Cerebellar nuclear complex (tissue), 1 donor: ENCODE measurements around the gene PARD3B.

Experiments
- DNase-seq, 2 experiments: peaks; one replicate each; lab custom pipeline; 2025; lab: John Stamatoyannopoulos, UW

PARD3B gene

DNA sequence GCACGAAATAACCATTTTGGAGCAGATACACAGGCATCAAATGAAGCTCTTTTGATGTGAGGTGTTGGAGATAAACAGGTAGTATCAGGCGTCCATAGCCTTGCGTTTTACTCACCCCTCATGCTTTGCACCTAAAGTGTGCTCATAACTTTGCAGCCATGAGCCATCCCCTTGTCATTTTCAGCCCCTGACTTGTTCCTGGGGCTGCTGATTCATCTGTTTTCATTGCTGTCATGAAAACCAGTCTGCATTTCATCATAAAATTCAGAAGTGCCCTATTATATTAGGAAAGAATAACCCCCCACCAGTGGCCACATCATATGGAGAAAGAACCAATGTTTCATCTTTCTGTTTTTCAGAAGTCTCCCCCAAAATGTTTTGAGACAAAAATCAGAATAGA lies 807.3 kb downstream of the PARD3B start:
- DNase-seq, result no peak

GRCh38 chr2:205357732-205358131 lies 812.5 kb downstream of the PARD3B start:
- DNase-seq, result no peak

- no peak for DNase-seq
Measured at GRCh38 chr2:205358351-205358815, 813.1 kb downstream of the PARD3B start.

DNA sequence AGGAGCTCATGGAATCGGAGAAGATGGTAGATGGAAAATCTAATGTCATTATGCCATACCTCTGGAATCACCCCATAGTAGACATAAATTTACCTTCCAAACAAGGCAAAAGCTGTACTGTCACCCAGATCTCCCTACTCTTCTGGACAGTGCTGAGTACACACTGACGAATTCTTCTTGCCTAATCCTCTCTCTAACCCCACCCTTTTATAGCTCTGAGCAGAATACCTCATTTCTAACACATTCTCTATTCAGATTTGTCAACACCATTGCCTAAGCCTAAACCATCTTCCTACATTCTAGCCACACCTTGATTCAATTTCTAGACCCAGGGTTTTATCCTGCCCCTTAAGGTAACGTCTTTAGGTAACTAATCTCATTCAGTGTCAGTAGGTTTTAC lies 816.0 kb downstream of the PARD3B start:
- no peak for DNase-seq

DNA sequence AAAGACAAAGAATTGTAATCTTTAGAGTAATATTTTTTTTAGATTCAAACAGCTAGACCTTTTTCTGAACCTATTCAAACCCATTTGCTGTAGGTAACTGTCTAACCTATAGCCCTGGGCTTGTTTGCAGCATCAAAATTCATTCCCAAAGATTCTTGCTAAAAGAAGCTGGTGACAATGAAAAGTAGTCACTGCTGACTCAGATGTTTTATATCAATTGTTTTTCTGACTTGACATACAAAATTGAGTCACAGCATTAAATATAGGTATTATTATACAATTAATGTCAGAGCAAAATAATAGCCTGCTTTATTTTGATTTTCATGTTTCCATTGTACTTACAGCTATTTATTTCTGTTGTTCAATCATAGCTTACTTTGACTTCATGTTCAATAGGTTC lies 816.7 kb downstream of the PARD3B start:
- no peak for DNase-seq

GRCh38 chr2:205364261-205364660 lies 819.0 kb downstream of the PARD3B start:
- DNase-seq, result no peak

DNA sequence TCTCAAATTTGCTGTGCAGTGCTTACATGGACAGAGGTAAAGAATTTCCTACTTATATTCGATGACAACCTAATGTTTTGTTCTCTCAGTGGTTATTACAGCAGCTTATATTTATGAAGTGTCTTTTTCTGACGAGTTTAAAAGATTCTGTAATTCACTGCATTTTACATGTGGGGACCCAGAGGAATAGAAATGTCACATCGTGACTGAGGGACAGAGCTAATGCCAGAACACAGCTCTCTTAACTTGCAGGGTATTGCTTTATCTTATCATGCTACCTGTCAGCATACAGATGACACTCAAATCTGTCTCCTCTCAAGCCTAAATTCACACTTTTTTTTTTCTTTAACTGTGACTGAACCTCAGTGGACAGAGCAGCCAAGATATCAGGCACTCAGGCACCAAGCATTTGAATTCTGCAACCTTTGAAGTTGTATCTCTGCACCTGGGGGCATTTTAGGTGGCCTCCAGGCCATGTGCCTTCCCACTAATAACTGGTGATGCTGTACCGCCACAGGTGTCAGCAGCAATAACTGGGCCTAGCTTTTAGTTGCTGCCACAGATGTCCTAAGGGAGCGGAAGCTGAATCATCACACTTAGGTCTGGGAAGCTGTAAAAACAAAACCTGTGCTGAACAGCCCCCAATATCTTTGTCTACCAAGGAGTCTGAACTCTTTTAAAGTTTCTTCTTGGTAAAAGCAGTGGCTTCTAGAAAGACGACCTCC lies 821.2 kb downstream of the PARD3B start:
- DNase-seq, result no peak

GRCh38 chr2:205367331-205367935 lies 822.2 kb downstream of the PARD3B start:
- no peak for DNase-seq

- DNase-seq, result no peak
Measured at GRCh38 chr2:205369813-205370212, 824.5 kb downstream of the PARD3B start.

GRCh38 chr2:205370726-205371125 lies 825.5 kb downstream of the PARD3B start:
- DNase-seq, result no peak

GRCh38 chr2:205372141-205372540 lies 826.9 kb downstream of the PARD3B start:
- no peak for DNase-seq

DNA sequence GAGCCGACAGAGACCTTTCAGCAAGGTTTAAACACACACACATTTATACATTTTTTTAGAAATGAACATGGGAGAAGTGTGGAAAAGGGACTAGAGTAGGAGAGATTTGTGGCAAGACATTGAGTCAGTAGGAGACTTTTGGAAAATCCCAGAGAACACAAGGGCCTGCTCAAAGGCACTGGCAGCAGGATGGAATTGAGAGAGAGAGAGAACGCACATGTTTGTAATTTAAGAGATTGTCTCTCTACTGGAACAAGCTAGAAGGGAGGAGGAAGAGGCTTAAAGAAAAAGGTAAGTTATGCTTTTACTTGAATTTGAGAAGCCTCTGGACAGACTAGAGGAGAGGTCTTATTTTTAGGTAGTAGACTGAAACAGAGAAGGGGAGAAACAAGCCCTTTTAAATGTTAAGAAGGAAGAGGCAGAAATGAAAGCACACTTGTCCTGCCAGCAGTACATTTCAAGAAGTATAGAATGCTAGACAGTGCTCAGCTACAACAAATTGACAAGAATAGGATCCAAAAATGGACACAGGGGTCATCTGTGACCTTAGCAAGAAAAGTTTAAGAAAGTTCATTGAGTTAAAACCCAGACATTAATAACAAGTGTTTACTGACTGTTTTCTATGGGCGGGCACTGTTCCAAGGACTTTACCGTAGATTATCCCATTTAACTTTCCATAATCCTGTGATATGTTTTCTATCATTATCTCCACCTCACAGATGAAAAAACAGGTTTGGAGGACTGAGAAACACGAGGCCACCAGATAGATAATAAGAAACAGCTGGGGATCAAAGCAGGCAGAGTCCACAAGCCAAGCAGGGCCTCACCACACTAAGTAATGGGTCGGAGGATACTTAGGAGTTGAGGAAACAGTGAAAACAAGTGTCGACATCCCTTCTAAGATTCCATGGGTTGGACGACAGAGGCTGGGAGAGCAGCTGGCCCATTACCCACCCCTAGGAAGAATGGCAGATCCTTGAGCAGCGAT lies 830.5 kb downstream of the PARD3B start:
- no peak for DNase-seq

- no peak for DNase-seq
Measured at GRCh38 chr2:205377324-205377723, 832.0 kb downstream of the PARD3B start.

DNA sequence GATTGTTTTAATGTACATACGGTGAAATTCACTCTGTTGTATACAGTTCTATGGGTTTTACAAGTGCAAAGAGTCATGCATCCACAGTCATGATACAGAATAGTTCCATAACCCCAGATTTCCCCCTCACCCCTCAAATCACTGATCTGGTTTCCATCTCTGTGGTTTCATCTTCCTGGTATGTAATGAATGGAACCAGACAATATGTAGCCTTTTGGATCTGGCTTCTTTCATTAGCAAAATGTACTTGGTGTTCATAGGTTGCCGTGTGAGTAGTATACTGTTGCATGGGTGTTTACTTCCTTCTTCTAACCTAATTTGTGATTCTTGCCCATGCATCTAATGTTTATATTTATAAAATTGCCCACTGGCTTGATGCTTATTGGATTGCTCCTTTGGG lies 838.3 kb downstream of the PARD3B start:
- DNase-seq, result no peak

DNA sequence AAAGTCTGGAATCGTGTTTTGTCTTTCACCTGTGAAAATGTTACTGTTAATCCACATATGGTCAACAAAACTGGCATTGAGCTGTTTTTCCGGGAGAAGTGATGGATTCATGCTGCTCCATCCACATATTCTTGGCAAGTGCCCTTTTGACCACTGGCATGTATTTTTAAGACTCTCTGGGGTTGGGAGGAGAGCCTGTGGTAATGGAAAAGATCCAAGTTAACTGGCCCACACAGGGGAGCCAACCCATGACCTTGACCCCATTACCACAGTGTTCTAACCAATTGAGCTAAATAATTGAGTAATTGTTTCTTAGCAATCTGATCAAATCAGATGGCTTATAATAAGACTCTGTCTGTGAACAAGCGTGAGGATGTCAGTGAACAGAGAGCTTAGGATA lies 840.8 kb downstream of the PARD3B start:
- no peak for DNase-seq

GRCh38 chr2:205387350-205388055 lies 842.2 kb downstream of the PARD3B start:
- DNase-seq, result no peak

DNA sequence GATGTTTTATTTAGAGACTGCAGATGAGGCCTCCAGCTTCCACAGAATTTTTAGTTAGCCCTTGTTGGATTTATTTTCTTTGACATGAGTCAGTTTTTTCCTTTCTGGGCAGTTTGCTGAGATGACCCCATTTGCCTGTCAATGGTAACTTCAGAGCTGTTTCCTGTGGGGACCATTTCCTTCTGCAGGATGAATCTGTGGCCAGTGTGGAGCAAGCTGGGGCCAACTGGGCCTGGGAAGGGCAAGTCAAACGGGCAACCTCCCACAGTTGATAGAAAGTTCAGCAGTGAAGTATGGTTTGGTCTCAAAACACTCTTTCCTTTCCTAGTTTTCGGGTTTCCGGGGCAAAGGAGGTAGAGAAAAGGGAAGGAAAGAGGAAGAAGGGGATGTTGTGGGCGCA lies 845.6 kb downstream of the PARD3B start:
- DNase-seq, result no peak

GRCh38 chr2:205401511-205401910 lies 856.2 kb downstream of the PARD3B start:
- no peak for DNase-seq

DNA sequence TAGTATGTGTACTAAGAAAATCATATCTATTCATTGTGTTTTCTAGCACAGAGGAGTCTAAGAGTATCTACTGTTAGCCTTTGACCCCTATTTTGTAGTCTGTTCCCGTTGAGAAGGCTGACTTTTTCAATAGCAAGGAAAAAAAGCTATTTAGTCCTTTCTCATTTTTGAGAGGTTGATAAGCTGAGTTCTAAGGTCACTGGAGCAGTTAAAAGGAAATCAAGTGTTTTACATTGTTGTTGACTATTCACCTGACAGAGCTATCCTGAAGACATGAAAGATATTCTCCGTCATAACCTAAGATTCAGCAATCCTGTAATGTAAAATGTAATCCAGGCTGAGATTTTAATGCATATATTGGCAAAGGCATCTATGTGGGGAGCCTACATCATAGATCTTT lies 856.7 kb downstream of the PARD3B start:
- DNase-seq, result no peak

DNA sequence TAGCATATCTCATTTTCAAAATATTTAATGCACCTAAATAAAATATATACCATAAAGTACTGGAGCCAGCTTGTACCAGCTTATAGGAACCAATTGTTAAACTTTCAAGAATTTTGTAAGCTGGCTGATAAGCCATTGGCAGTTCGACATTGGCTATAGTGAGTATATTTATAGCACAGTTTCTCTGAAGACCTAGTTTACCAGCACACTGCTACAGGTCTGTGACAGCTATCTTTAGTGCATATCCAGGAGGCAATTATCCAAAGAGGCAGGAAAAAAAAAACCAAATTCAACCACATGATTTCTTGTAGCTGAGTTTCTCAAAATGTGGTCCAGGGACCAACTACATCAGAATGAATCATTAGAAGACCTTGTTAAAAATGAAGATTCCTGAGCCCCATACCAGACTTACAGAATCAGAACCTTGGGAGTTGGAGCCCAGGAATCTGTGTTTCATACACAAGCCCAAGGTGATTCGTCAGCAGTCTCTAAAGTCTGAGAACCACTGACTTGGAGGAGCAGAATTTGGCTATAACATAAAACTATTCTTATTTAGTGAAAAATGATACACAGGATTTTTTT lies 858.1 kb downstream of the PARD3B start:
- DNase-seq, result no peak

GRCh38 chr2:205405194-205405593 lies 859.9 kb downstream of the PARD3B start:
- DNase-seq, result no peak

DNA sequence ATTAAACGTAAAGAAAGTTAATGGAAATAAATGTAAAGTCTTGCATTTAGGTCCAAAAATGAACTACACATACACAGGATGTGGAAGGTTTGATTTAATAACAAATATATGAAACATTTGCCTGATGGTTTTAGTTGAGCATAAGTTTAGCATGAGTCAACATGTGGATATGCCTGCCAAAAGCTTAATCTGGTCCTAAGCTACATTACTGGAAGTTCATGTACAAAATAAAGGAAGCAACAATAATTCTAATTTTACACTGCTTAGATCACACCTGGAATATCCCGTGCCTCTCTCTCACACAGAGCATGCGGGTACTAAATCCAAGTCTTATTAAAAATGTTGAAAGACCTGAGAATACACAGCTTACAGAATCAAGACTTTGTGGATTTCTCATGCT lies 860.5 kb downstream of the PARD3B start:
- DNase-seq, result no peak
